ENCODE measurements around the gene ABCD4. TPM values are rescaled to one million over a fixed set of nuclear protein-coding genes. Genes with fewer than 3 reads are reported as not detected.

The ABCD4 gene
- total and polyA plus RNA-seq, 2 experiments from 2014 or later: 60.5 to 73.1 TPM

DNA sequence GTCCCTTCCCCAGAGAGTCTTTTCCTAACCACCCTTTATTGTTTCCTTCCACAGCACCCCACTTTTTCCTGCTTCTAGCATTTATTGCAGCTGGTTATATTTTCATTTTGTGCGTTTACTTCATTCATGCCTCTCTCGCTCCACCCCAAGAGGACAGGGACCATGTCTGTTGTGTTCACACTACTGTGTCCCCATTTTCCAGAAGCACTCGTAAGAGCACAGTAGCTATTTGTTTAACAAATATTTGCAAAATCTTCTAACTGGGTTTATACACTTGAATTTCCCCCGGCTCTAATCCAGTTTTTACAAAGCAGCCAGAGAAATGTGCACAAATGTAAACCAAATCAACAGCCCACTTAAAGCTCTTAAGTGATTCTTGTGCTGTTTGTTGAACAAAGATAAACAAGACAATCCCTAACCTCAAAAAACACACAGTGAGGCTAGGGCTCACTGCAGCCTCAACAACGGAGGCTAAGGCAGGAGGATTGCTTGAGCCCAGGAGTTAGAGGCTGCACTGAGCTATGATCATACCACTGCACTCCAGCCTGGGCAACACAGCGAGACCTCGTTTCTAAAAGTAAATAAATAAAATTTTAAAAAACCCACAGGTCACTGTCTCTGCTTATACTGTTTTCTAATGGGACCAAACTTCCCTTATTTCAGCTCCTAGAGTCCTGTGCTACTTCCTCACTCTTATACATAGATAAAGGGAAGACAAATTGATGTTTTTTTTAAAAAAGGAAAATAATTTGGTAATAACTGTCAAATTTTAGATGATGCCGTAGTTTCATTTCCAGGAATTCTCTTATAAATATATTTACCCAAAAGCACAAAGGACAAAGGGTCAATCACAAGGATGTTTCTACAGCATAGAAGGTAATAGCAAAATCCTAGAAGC, 6.6 kb upstream of the ABCD4 start:
- Histone ChIP-seq H3K9me2 (ENCODE audit: insufficient read depth) (no peaks in the 10 kb centered on the region), H3F3A (replicated peaks; ENCODE audit: low read depth) (no peaks in the 10 kb centered on the region), H3K4me2 (no peak overlapping the region), H3K4me1 (ENCODE audit: insufficient read depth) (no peaks in the 10 kb centered on the region), H3K36me3 (ENCODE audit: insufficient read depth) (no peaks in the 10 kb centered on the region), H3K27me3 (ENCODE audit: insufficient read depth) (no peaks in the 10 kb centered on the region), H3K79me2 (replicated peaks; ENCODE audit: insufficient read depth) (no peaks in the 10 kb centered on the region), H2AFZ (peak overlapping the region; percentile 86; the same call in 1 of the 2 replicates), H4K20me1 (replicated peaks; ENCODE audit: insufficient read depth) (no peaks in the 10 kb centered on the region), H3K4me3 (no peak overlapping the region), H3K27ac (ENCODE audit: low read depth) (no peak overlapping the region)
- TF ChIP-seq, protein P1, sequence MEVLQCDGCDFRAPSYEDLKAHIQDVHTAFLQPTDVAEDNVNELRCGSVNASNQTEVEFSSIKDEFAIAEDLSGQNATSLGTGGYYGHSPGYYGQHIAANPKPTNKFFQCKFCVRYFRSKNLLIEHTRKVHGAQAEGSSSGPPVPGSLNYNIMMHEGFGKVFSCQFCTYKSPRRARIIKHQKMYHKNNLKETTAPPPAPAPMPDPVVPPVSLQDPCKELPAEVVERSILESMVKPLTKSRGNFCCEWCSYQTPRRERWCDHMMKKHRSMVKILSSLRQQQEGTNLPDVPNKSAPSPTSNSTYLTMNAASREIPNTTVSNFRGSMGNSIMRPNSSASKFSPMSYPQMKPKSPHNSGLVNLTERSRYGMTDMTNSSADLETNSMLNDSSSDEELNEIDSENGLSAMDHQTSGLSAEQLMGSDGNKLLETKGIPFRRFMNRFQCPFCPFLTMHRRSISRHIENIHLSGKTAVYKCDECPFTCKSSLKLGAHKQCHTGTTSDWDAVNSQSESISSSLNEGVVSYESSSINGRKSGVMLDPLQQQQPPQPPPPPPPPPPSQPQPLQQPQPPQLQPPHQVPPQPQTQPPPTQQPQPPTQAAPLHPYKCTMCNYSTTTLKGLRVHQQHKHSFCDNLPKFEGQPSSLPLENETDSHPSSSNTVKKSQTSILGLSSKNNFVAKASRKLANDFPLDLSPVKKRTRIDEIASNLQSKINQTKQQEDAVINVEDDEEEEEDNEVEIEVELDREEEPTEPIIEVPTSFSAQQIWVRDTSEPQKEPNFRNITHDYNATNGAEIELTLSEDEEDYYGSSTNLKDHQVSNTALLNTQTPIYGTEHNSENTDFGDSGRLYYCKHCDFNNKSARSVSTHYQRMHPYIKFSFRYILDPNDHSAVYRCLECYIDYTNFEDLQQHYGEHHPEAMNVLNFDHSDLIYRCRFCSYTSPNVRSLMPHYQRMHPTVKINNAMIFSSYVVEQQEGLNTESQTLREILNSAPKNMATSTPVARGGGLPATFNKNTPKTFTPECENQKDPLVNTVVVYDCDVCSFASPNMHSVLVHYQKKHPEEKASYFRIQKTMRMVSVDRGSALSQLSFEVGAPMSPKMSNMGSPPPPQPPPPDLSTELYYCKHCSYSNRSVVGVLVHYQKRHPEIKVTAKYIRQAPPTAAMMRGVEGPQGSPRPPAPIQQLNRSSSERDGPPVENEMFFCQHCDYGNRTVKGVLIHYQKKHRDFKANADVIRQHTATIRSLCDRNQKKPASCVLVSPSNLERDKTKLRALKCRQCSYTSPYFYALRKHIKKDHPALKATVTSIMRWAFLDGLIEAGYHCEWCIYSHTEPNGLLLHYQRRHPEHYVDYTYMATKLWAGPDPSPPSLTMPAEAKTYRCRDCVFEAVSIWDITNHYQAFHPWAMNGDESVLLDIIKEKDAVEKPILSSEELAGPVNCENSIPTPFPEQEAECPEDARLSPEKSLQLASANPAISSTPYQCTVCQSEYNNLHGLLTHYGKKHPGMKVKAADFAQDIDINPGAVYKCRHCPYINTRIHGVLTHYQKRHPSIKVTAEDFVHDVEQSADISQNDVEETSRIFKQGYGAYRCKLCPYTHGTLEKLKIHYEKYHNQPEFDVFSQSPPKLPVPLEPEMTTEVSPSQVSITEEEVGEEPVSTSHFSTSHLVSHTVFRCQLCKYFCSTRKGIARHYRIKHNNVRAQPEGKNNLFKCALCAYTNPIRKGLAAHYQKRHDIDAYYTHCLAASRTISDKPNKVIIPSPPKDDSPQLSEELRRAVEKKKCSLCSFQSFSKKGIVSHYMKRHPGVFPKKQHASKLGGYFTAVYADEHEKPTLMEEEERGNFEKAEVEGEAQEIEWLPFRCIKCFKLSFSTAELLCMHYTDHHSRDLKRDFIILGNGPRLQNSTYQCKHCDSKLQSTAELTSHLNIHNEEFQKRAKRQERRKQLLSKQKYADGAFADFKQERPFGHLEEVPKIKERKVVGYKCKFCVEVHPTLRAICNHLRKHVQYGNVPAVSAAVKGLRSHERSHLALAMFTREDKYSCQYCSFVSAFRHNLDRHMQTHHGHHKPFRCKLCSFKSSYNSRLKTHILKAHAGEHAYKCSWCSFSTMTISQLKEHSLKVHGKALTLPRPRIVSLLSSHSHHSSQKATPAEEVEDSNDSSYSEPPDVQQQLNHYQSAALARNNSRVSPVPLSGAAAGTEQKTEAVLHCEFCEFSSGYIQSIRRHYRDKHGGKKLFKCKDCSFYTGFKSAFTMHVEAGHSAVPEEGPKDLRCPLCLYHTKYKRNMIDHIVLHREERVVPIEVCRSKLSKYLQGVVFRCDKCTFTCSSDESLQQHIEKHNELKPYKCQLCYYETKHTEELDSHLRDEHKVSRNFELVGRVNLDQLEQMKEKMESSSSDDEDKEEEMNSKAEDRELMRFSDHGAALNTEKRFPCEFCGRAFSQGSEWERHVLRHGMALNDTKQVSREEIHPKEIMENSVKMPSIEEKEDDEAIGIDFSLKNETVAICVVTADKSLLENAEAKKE (CRISPR knock-in tag; IDR thresholded peaks at IDR 0.05): no peak
- TF ChIP-seq NANOG (IDR thresholded peaks at IDR 0.05; ENCODE audit: borderline replicate concordance) (no peak), EZH2phosphoT487 (IDR thresholded peaks at IDR 0.05; ENCODE audit: unreplicated experiment) (no peak), CTCF (conservative IDR thresholded peaks at IDR 0.05; ENCODE audit: low read depth in 2 of 2) (no peak), CREB1 (CRISPR knock-in tag; IDR thresholded peaks at IDR 0.05; ENCODE audit: low read depth) (no peak), REST (IDR thresholded peaks at IDR 0.05; ENCODE audit: unreplicated experiment) (no peak), POLR2AphosphoS5 (IDR thresholded peaks at IDR 0.05; ENCODE audit: low read depth) (no peak), EZH2 (IDR thresholded peaks at IDR 0.05; ENCODE audit: low read depth, unreplicated experiment) (no peak), STAT1 (IDR thresholded peaks at IDR 0.05; ENCODE audit: unreplicated experiment) (no peak), JUNB (IDR thresholded peaks at IDR 0.05; ENCODE audit: unreplicated experiment) (no peak), ZNF114 (CRISPR knock-in tag; IDR thresholded peaks at IDR 0.05) (no peak)
- TF ChIP-seq, protein P2, sequence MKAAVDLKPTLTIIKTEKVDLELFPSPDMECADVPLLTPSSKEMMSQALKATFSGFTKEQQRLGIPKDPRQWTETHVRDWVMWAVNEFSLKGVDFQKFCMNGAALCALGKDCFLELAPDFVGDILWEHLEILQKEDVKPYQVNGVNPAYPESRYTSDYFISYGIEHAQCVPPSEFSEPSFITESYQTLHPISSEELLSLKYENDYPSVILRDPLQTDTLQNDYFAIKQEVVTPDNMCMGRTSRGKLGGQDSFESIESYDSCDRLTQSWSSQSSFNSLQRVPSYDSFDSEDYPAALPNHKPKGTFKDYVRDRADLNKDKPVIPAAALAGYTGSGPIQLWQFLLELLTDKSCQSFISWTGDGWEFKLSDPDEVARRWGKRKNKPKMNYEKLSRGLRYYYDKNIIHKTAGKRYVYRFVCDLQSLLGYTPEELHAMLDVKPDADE (IDR thresholded peaks at IDR 0.05): no peak
- no peak for ATAC-seq
- H3K4me3 Mint-ChIP-seq: no peak overlapping the region
- no peaks in the 10 kb centered on the region for H3K36me3 Mint-ChIP-seq (ENCODE audit: low read depth)
- no peaks in the 10 kb centered on the region for H3K4me1 Mint-ChIP-seq
- no peak for DNase-seq (ENCODE audit: low spot score)
- peaks cover 7% of the 10 kb centered on the region for H3K27me3 Mint-ChIP-seq (ENCODE audit: insufficient read depth, low read depth, poor library complexity)
- no peaks in the 10 kb centered on the region for H3K9me3 Mint-ChIP-seq
- H3K27ac Mint-ChIP-seq: no peak overlapping the region
